Measurements from ENCODE around the gene LRRC8D.

Gene LRRC8D

GRCh38 chr1:89872567-89872966, 51.7 kb downstream of the LRRC8D start:
- DNase-seq = no peak

GRCh38 chr1:89873288-89873687, 52.5 kb downstream of the LRRC8D start:
- no peak for DNase-seq

GRCh38 chr1:89873770-89874169, 52.9 kb downstream of the LRRC8D start:
- no peak for DNase-seq

- no peak for DNase-seq
These were observed 55.6 kb downstream of the LRRC8D start for GRCh38 chr1:89876463-89876862.

- DNase-seq = no peak
These were observed 56.9 kb downstream of the LRRC8D start for GRCh38 chr1:89877756-89878155.

GRCh38 chr1:89878256-89878655, 57.4 kb downstream of the LRRC8D start:
- no peak for DNase-seq

- DNase-seq = no peak
These were observed 59.8 kb downstream of the LRRC8D start for GRCh38 chr1:89880679-89881078.

- DNase-seq = no peak
These were observed 60.7 kb downstream of the LRRC8D start for GRCh38 chr1:89881415-89882058.

- DNase-seq = no peak
These were observed 61.7 kb downstream of the LRRC8D start for GRCh38 chr1:89882348-89883029.

- DNase-seq = no peak
These were observed 62.2 kb downstream of the LRRC8D start for GRCh38 chr1:89883030-89883379.

GRCh38 chr1:89884718-89885596, 64.1 kb downstream of the LRRC8D start:
- no peak for DNase-seq

- DNase-seq = no peak
These were observed 66.4 kb downstream of the LRRC8D start for GRCh38 chr1:89887270-89887669.

GRCh38 chr1:89887713-89888112, 66.9 kb downstream of the LRRC8D start:
- no peak for DNase-seq

- no peak for DNase-seq
These were observed 67.9 kb downstream of the LRRC8D start for GRCh38 chr1:89888480-89889322.

GRCh38 chr1:89889323-89889615, 68.4 kb downstream of the LRRC8D start:
- DNase-seq = no peak

- DNase-seq = no peak
These were observed 69.4 kb downstream of the LRRC8D start for GRCh38 chr1:89890085-89890752.

- no peak for DNase-seq
These were observed 72.0 kb downstream of the LRRC8D start for GRCh38 chr1:89892816-89893215.

GRCh38 chr1:89894210-89895201, 73.7 kb downstream of the LRRC8D start:
- DNase-seq = no peak

GRCh38 chr1:89896105-89896942, 75.5 kb downstream of the LRRC8D start:
- DNase-seq = no peak

Data from activated CD4-positive, CD25-positive, alpha-beta regulatory T cell treated with anti-CD3 and anti-CD28 coated beads, Interleukin-2, amount 50 U/mL, for 72 hours (primary cell).